Trophoblast cell (in vitro differentiated cells and primary cell): ENCODE results near the gene NCAM1.

Source experiments
- DNase-seq, 2 donors: peaks; one replicate each; pipeline ENCODE4 v3.0.0-alpha.2; 2016
- H2AFZ ChIP-seq: 2 replicates; pipeline ENCODE4 v1.6.1; 2013; ENCODE audit warnings: low read length, moderate library complexity, mild to moderate bottlenecking; ENCODE audit not compliant: insufficient read depth, poor library complexity
- H2AK5ac ChIP-seq: 2 replicates; pipeline ENCODE4 v1.6.1; 2013; ENCODE audit warnings: mild to moderate bottlenecking, low read length
- H2BK120ac ChIP-seq: 2 replicates; pipeline ENCODE4 v1.6.1; 2013; ENCODE audit warnings: low read length, mild to moderate bottlenecking, moderate library complexity; ENCODE audit not compliant: insufficient read depth, poor library complexity
- H2BK12ac ChIP-seq: 2 replicates; pipeline ENCODE4 v1.6.1; 2013; ENCODE audit warnings: mild to moderate bottlenecking, low read length, moderate library complexity
- H2BK5ac ChIP-seq: 2 replicates; pipeline ENCODE4 v1.6.1; 2013; ENCODE audit warnings: low read length, low read depth, moderate library complexity, mild to moderate bottlenecking; ENCODE audit not compliant: poor library complexity
- H3K14ac ChIP-seq: 2 replicates; pipeline ENCODE4 v1.6.1; 2013; ENCODE audit warnings: mild to moderate bottlenecking, low read length
- H3K18ac ChIP-seq: 2 replicates; pipeline ENCODE4 v1.6.1; 2013; ENCODE audit warnings: mild to moderate bottlenecking, low read length
- H3K23ac ChIP-seq: 2 replicates; pipeline ENCODE4 v1.6.1; 2013; ENCODE audit warnings: low read length
- H3K27ac ChIP-seq: 2 replicates; pipeline ENCODE4 v1.5.1; 2013; ENCODE audit warnings: low read depth, mild to moderate bottlenecking, inconsistent platforms, low read length, moderate library complexity
- H3K27me3 ChIP-seq: 2 replicates; pipeline ENCODE4 v1.6.1; 2013; ENCODE audit warnings: inconsistent platforms, mild to moderate bottlenecking, low read length, moderate library complexity; ENCODE audit not compliant: insufficient read depth
- H3K36me3 ChIP-seq, 2 experiments: 1 replicate in 1 of 2; 2 replicates in 1 of 2; pipeline ENCODE4 v1.6.1; 2013; ENCODE audit warnings: low read length in 2 of 2, mild to moderate bottlenecking in 2 of 2, moderate library complexity in 1 of 2; ENCODE audit not compliant: insufficient read depth in 2 of 2, control insufficient read depth in 1 of 2
- H3K4ac ChIP-seq: 2 replicates; pipeline ENCODE4 v1.6.1; 2013; ENCODE audit warnings: low read depth, mild to moderate bottlenecking, low read length, moderate library complexity
- H3K4me1 ChIP-seq, 2 experiments: 1 replicate in 1 of 2; 2 replicates in 1 of 2; pipeline ENCODE4 v1.6.1; 2013; ENCODE audit warnings: low read length in 2 of 2, mild to moderate bottlenecking in 2 of 2, moderate library complexity in 1 of 2; ENCODE audit not compliant: insufficient read depth in 2 of 2, control insufficient read depth in 1 of 2
- H3K4me2 ChIP-seq: 2 replicates; pipeline ENCODE4 v1.6.1; 2013; ENCODE audit warnings: inconsistent platforms, mild to moderate bottlenecking, low read length, moderate library complexity
- H3K4me3 ChIP-seq: 2 replicates; pipeline ENCODE4 v1.5.1; 2013; ENCODE audit warnings: mild to moderate bottlenecking, low read depth, low read length, inconsistent platforms
- H3K79me1 ChIP-seq: one replicate; pipeline ENCODE4 v1.6.1; 2013; ENCODE audit warnings: low read length
- H3K79me2 ChIP-seq: 2 replicates; pipeline ENCODE4 v1.6.1; 2013; ENCODE audit warnings: low read length, mild to moderate bottlenecking; ENCODE audit not compliant: control insufficient read depth, insufficient read depth, poor library complexity
- H3K9ac ChIP-seq: 2 replicates; pipeline ENCODE4 v1.6.1; 2013; ENCODE audit warnings: mild to moderate bottlenecking, low read length
- H3K9me3 ChIP-seq: 2 replicates; pipeline ENCODE4 v1.6.1; 2013; ENCODE audit warnings: low read depth, mild to moderate bottlenecking, control low read depth, inconsistent platforms, low read length; ENCODE audit not compliant: insufficient read depth
- H4K12ac ChIP-seq: 2 replicates; pipeline ENCODE4 v1.6.1; 2013; ENCODE audit warnings: low read depth, mild to moderate bottlenecking, low read length, moderate library complexity
- H4K8ac ChIP-seq: 2 replicates; pipeline ENCODE4 v1.6.1; 2013; ENCODE audit warnings: low read depth, mild to moderate bottlenecking, low read length, moderate library complexity
- H4K91ac ChIP-seq: one replicate; pipeline ENCODE4 v1.6.1; 2013; ENCODE audit warnings: low read depth, mild to moderate bottlenecking, low read length, moderate library complexity
- WGBS: extraction: QIAGEN DNeasy Blood & Tissue Kit; methylation state at CpG from one replicate; pipeline ENCODE4 v1.1.7; 2013; ENCODE audit warnings: missing lambda C conversion rate; ENCODE audit not compliant: insufficient read length, insufficient coverage; ENCODE audit errors: extremely low coverage; 5-methylcytosine and 5-hydroxymethylcytosine counted together

The NCAM1 gene

DNA sequence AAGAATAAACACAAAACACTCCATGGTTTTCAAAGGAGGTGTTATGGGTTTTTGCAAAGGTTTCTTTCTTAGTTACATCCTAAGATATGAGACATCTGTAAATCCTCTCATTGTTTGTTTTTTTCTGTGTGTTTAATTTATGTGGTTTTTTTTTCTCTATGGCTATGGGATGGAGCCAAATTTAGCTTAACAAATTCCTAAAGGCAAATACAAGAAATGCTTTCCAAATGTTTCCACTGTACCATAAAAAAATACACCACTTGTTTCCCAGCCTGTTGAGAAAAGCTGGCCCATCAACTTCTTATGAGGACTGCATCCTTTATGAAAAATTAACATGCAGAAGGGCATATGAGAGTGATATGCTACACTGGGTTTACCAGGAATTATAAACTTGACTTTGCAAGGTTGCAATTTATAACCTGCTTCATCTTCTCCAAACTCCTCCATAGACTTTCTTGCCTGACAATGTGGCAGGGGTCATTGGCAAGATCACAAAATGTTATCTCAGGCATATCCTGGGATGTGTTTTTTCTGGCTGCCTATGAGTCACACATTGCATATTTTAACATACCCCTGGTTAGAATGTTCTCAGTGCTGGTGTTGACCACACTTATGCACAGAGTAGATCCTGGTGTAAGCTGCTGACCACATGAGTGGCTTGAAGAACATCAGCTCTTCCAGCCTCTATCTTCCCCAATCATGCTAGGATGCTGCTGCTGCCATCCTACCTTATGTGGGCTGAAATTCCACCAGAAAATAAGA lies 215.6 kb downstream of the NCAM1 start:
- Histone ChIP-seq H3K27ac (no peak overlapping the region), H2BK5ac (no peak overlapping the region)

GRCh38 chr11:113177671-113178070 lies 216.5 kb downstream of the NCAM1 start:
- H4K12ac ChIP-seq: no peak overlapping the region
- H2AFZ ChIP-seq: no peak overlapping the region
- no peak overlapping the region for H3K4me3 ChIP-seq
- H3K27ac ChIP-seq: no peak overlapping the region
- H3K4me1 ChIP-seq: peaks cover 0 to 2% of the 10 kb centered on the region in 2 experiments
- no peak overlapping the region for H3K18ac ChIP-seq
- H2BK120ac ChIP-seq: no peak overlapping the region
- no peaks in the 10 kb centered on the region for H3K27me3 ChIP-seq
- H2AK5ac ChIP-seq: no peak overlapping the region
- H2BK5ac ChIP-seq: no peak overlapping the region
- no peak for DNase-seq
- H3K23ac ChIP-seq: no peak overlapping the region
- H3K36me3 ChIP-seq: no peaks in the 10 kb centered on the region
- no peaks in the 10 kb centered on the region for H3K79me2 ChIP-seq
- no peak overlapping the region for H2BK12ac ChIP-seq
- H3K4me2 ChIP-seq: no peak overlapping the region
- H4K8ac ChIP-seq: no peak overlapping the region
- H3K4ac ChIP-seq: no peak overlapping the region
- H3K9me3 ChIP-seq: no peaks in the 10 kb centered on the region
- WGBS: no CpG with 5 or more reads among the region's 5 CpGs
- no peak overlapping the region for H4K91ac ChIP-seq
- no peaks in the 10 kb centered on the region for H3K79me1 ChIP-seq
- no peak overlapping the region for H3K14ac ChIP-seq
- no peak overlapping the region for H3K9ac ChIP-seq

More for the DNA sequence above, 215.6 kb downstream of the NCAM1 start:
- Histone ChIP-seq H3K18ac (no peak overlapping the region), H2BK120ac (no peak overlapping the region), H3K4me2 (no peak overlapping the region), H3K36me3 (no peaks in the 10 kb centered on the region), H3K4me3 (no peak overlapping the region), H3K4me1 (peaks cover 0 to 2% of the 10 kb centered on the region in 2 experiments), H2AFZ (no peak overlapping the region), H4K91ac (no peak overlapping the region), H3K4ac (no peak overlapping the region), H3K9me3 (no peaks in the 10 kb centered on the region), H3K9ac (no peak overlapping the region), H4K12ac (no peak overlapping the region), H3K23ac (no peak overlapping the region), H4K8ac (no peak overlapping the region), H3K79me1 (no peaks in the 10 kb centered on the region), H2BK12ac (no peak overlapping the region), H3K14ac (no peak overlapping the region), H3K79me2 (no peaks in the 10 kb centered on the region), H2AK5ac (no peak overlapping the region), H3K27me3 (no peaks in the 10 kb centered on the region)
- DNase-seq: no peak

DNA sequence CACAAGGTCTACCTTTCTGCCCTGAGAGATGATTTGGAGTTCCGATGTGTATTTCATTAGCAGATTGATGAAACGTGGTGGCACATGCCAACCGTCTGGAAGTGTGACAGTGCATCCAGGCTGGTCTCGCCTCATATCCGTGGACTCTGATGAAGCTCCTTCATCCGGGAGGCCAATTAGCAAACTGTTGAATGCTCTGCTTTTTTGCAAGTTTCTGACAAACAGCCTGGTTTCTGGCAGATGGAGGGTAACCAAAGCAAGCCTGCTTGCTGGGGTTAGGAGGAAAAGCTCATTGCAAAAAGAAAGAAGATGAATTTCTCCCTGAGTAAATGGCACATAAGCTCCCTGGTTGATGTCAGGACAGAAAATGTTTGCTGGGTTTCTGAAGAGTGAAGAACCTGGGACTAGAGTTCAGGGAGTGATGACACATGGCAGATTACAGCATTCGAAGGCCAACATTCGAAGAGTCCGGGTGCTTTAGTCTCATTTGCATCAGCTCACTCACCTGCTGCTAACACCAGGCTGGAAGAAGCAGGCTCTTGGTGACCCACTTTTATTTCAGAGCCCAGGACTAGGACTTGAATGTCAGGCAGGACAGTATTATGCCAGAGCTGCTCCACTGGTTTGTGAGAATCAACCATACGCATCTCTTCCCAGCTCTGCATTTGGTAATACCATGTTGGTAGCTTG lies 217.3 kb downstream of the NCAM1 start:
- Histone ChIP-seq H3K4me3 (no peak overlapping the region), H3K23ac (no peak overlapping the region), H3K4me2 (no peak overlapping the region), H2BK120ac (no peak overlapping the region), H2AFZ (no peak overlapping the region), H3K9me3 (no peaks in the 10 kb centered on the region), H4K8ac (no peak overlapping the region), H3K9ac (no peak overlapping the region), H3K4me1 (peaks cover 0 to 2% of the 10 kb centered on the region in 2 experiments), H2BK5ac (no peak overlapping the region), H4K12ac (no peak overlapping the region), H3K27ac (no peak overlapping the region), H3K79me2 (no peaks in the 10 kb centered on the region), H3K27me3 (no peaks in the 10 kb centered on the region), H3K36me3 (no peaks in the 10 kb centered on the region), H2BK12ac (no peak overlapping the region), H3K79me1 (no peaks in the 10 kb centered on the region), H3K18ac (no peak overlapping the region), H4K91ac (no peak overlapping the region), H3K14ac (no peak overlapping the region), H3K4ac (no peak overlapping the region), H2AK5ac (no peak overlapping the region)
- no CpG with 5 or more reads among the region's 10 CpGs for WGBS
- DNase-seq: no peak

GRCh38 chr11:113179181-113179704 lies 218.0 kb downstream of the NCAM1 start:
- Histone ChIP-seq H3K79me1 (no peaks in the 10 kb centered on the region), H3K36me3 (no peaks in the 10 kb centered on the region), H2AFZ (no peak overlapping the region), H3K23ac (no peak overlapping the region), H2BK5ac (no peak overlapping the region), H3K9me3 (no peaks in the 10 kb centered on the region), H3K4me3 (no peak overlapping the region), H3K4ac (no peak overlapping the region), H4K12ac (no peak overlapping the region), H3K4me1 (peaks cover 0 to 2% of the 10 kb centered on the region in 2 experiments), H3K79me2 (no peaks in the 10 kb centered on the region), H4K91ac (no peak overlapping the region), H3K27me3 (no peaks in the 10 kb centered on the region), H2BK12ac (no peak overlapping the region), H3K4me2 (no peak overlapping the region), H3K14ac (no peak overlapping the region), H2BK120ac (no peak overlapping the region), H3K9ac (no peak overlapping the region), H3K18ac (no peak overlapping the region), H2AK5ac (no peak overlapping the region), H4K8ac (no peak overlapping the region), H3K27ac (no peak overlapping the region)
- no peak for DNase-seq
- no CpG with 5 or more reads among the region's 2 CpGs for WGBS
